BE2C (cell line): ENCODE data around the gene SZT2.

Experiments used
- DNase-seq: peaks from one replicate; pipeline ENCODE4 v3.0.0-alpha.2; 2020
- H3K27me3 ChIP-seq: fragments of 250-450 bp; sonication (Bioruptor Pico); 2 replicates; pipeline ENCODE4 v1.5.1; 2020; ENCODE audit warnings: mild to moderate bottlenecking
- H3K36me3 ChIP-seq: fragments of 250-450 bp; sonication (Bioruptor Pico); 2 replicates; pipeline ENCODE4 v1.5.1; 2020; ENCODE audit warnings: mild to moderate bottlenecking
- H3K4me1 ChIP-seq: fragments of 250-450 bp; sonication (Bioruptor Pico); 2 replicates; pipeline ENCODE4 v1.5.1; 2020
- H3K4me3 ChIP-seq: 2 replicates; pipeline ENCODE4 v1.5.1; 2011; ENCODE audit warnings: low read depth, low read length
- H3K9me3 ChIP-seq: fragments of 250-450 bp; sonication (Bioruptor Pico); 2 replicates; pipeline ENCODE4 v1.5.1; 2020
- TF ChIP-seq, protein P1 (sequence below): IDR thresholded peaks from 2 replicates; pipeline ENCODE4 v1.5.1; 2012; ENCODE audit warnings: mild to moderate bottlenecking, low read depth, low read length

SZT2 gene

DNA sequence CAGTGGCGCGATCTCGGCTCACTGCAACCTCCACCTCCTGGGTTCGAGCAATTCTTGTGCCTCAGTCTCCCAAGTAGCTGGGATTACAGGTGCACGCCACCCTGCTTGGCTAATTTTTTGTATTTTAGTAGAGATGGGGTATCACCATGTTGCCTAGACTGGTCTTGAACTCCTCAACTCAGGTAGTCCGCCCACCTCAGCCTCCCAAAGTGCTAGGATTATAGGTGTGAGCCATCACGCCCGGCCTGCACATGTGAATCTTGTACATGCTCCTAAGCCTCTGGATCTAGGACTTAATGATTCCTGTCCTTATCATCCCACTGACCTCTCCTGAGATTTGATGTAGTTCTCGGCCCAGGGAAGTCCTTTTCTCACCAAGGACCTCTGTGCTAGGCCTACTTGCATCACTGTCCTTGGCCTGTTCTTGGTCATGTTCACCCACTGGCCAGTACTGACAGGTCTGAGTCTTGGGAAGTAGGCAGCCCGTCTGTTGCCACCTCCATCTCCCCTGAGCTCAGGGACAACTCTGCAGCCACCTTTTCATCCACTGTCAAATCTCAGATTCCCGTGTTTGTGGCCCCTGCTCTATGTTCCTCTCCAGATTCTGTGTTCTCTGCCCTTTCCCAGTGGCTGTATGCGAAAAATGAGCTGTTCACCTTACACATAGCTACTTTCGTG is 54.6 kb downstream of the SZT2 start:
- no peaks in the 10 kb centered on the region for H3K9me3 ChIP-seq
- H3K27me3 ChIP-seq = no peaks in the 10 kb centered on the region
- TF ChIP-seq, protein P1, sequence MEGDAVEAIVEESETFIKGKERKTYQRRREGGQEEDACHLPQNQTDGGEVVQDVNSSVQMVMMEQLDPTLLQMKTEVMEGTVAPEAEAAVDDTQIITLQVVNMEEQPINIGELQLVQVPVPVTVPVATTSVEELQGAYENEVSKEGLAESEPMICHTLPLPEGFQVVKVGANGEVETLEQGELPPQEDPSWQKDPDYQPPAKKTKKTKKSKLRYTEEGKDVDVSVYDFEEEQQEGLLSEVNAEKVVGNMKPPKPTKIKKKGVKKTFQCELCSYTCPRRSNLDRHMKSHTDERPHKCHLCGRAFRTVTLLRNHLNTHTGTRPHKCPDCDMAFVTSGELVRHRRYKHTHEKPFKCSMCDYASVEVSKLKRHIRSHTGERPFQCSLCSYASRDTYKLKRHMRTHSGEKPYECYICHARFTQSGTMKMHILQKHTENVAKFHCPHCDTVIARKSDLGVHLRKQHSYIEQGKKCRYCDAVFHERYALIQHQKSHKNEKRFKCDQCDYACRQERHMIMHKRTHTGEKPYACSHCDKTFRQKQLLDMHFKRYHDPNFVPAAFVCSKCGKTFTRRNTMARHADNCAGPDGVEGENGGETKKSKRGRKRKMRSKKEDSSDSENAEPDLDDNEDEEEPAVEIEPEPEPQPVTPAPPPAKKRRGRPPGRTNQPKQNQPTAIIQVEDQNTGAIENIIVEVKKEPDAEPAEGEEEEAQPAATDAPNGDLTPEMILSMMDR = no peak
- H3K4me3 ChIP-seq = no peak overlapping the region
- DNase-seq = no peak
- H3K4me1 ChIP-seq = no peaks in the 10 kb centered on the region
- no peaks in the 10 kb centered on the region; the same call in 1 of the 2 replicates for H3K36me3 ChIP-seq

DNA sequence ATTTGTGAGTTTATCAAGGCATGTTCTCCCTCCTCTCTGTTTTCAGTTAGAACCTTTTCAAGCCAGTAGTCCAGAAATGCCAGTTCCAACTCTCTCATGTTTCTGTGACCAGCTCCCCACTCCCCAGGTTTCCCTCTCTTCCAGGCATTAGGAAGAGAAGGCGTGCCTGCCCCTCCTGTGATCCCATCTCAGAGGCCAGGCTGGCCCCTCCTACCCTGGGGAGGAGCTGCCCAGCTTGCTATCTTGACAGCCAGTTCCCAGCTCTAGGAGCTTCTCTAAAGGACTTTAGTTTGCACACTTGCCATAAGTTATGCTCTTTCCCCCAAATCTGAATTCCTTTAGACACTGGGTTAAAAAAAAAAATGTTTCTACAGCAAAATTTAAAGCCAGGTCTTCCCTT is 55.1 kb downstream of the SZT2 start:
- DNase-seq = no peak
- Histone ChIP-seq H3K36me3 (no peaks in the 10 kb centered on the region; the same call in 1 of the 2 replicates), H3K9me3 (no peaks in the 10 kb centered on the region), H3K4me1 (no peaks in the 10 kb centered on the region), H3K4me3 (no peak overlapping the region), H3K27me3 (no peaks in the 10 kb centered on the region)
- TF ChIP-seq, protein P1 = no peak

DNA sequence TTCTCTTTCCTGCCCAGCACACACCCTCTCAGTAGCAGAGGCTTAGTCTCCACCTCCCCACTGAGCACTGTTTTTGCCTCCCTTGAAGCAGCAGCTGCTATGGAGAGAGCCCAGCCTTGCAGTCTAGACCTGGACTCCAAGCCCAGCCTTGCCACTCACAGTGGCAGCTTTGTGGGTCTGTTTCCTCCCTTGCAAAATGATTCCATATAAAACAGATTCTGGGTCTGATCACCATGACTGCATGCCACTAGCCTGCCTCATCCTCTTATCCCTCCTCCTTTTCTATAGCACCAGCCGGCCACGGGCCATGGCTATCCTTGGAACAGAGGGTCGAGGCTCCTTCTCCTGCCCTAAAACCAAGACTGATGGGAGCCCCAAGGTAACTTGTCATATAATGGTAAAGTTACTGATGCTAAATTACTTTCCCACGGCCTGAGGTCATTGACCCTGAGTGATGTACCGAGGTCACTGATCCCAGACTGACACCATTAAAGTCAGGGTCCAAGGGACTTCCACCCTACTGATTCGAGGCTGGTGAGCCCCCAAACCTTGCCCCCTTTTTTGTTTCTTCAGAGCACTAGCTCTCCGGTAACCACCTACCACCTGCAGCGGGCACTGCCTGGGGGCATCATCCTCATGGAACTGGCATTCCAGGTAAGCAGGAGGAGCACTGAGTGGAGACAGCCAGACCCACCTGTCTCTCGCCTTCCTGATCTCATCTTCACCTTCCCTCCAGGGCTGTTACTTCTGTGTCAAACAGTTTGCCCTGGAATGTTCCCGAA is 56.1 kb downstream of the SZT2 start:
- Histone ChIP-seq H3K27me3 (no peaks in the 10 kb centered on the region), H3K4me1 (no peaks in the 10 kb centered on the region), H3K36me3 (no peaks in the 10 kb centered on the region; the same call in 1 of the 2 replicates), H3K9me3 (no peaks in the 10 kb centered on the region), H3K4me3 (no peak overlapping the region)
- TF ChIP-seq, protein P1 = no peak
- no peak for DNase-seq

DNA sequence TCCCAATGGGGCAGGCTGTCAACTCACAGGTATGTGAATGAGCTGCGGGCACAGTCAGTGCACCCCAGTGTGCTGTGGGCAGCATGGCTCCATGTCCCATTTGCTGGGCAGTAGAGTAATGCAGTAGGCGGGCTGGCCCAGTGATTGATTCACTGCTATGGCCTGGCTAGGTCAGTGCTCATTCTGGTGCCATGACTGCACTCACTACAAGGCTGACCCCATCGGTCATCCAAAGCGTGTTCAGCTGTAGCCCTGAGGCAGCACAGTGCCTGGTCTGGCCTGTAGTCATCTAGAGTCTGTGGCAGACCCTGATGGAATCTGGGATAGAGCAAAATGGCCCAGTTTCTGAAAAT is 56.7 kb downstream of the SZT2 start:
- Histone ChIP-seq H3K36me3 (no peaks in the 10 kb centered on the region; the same call in 1 of the 2 replicates), H3K27me3 (no peaks in the 10 kb centered on the region), H3K9me3 (no peaks in the 10 kb centered on the region), H3K4me1 (no peaks in the 10 kb centered on the region), H3K4me3 (no peak overlapping the region)
- TF ChIP-seq, protein P1 = no peak
- no peak for DNase-seq

DNA sequence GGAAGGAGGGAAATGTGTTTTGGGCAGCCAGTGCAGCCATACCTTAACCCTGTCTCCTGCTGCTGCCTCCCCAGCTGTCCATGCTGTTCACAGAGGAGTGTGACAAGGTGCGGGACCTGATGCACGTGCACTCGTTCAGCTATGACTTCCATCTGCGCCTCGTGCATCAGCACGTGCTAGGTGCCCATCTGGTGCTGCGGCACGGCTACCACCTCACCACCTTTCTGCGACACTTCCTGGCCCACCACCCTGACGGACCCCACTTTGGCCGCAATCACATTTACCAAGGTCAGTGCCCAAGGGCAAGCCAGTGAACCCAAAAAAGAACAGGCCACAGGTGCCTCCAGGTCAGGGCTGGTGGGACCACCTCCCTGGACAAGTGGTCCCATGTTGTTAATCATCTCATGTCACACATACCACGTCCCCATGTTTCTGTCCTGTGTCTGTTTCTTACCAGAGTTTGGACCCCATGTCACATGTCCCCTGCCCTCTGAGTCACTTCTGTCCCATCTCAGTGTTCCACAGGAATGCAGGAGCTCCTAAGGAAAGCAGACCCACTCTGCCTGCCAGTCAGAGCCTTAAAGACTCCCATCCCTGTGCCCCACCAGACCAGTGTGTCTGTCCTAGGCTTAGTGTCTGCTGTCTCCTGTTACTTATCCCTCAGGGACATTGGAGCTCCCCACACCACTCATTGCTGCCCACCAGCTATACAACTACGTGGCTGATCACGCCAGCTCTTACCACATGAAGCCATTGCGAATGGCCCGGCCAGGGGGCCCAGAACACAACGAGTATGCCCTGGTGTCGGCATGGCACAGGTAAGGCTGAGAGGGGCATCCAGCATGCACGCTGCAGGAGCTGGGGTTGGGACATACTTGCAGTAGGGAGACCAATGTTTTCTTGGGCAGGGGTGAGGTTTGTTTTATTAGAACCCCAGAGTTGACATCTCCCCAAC is 57.5 kb downstream of the SZT2 start:
- Histone ChIP-seq H3K4me1 (no peaks in the 10 kb centered on the region), H3K36me3 (no peaks in the 10 kb centered on the region; the same call in 1 of the 2 replicates), H3K4me3 (no peak overlapping the region), H3K9me3 (no peaks in the 10 kb centered on the region), H3K27me3 (no peaks in the 10 kb centered on the region)
- no peak for DNase-seq
- TF ChIP-seq, protein P1 = no peak
